HEK293 (cell line): ENCODE data around the gene ALOX12B.

Experiments
- CTCF ChIA-PET: fragments of 350-600 bp; formaldehyde crosslinking; extraction: SDS; loops from one replicate; lab custom pipeline; 2021; ENCODE audit warnings: antibody characterized with exemption; lab: Yijun Ruan, JAX
- POLR2A ChIA-PET: fragments of 300-600 bp; formaldehyde crosslinking; extraction: SDS; loops from one replicate; lab custom pipeline; 2020; ENCODE audit warnings: antibody characterized with exemption, inconsistent platforms; lab: Yijun Ruan, JAX
- H3K27ac ChIP-seq: fragments of 200-500 bp; sonication (Bioruptor generic); 2 replicates; pipeline ENCODE4 v1.5.1; 2014; ENCODE audit warnings: low read depth, low read length, control low read depth, inconsistent platforms; ENCODE audit errors: extremely low read depth
- H3K36me3 ChIP-seq, 2 experiments: fragments of 200-500 bp in 1 of 2; sonication (Bioruptor generic) in 1 of 2; 1 replicate in 1 of 2; 2 replicates in 1 of 2; pipeline ENCODE4 v1.5.1; 2014 to 2017; ENCODE audit warnings: inconsistent platforms in 2 of 2, low read length in 2 of 2; ENCODE audit not compliant: control insufficient read depth in 2 of 2, insufficient read depth in 1 of 2
- H3K4me1 ChIP-seq: fragments of 200-500 bp; sonication (Bioruptor generic); 2 replicates; pipeline ENCODE4 v1.5.1; 2014; ENCODE audit warnings: mild to moderate bottlenecking, low read length, inconsistent platforms; ENCODE audit not compliant: control insufficient read depth, insufficient read depth
- H3K4me3 ChIP-seq: 2 replicates; pipeline ENCODE4 v1.5.1; 2011; ENCODE audit warnings: low read depth, mild to moderate bottlenecking, control low read depth, low read length, moderate library complexity
- H3K9me3 ChIP-seq: fragments of 200-500 bp; sonication (Bioruptor generic); 2 replicates; pipeline ENCODE4 v1.5.1; 2014; ENCODE audit warnings: low read depth, low read length, inconsistent platforms; ENCODE audit not compliant: control insufficient read depth, insufficient read depth
- ATF2 ChIP-seq: fragments of 450-650 bp; formaldehyde crosslinking; IDR thresholded peaks from 2 replicates; pipeline ENCODE4 v1.5.1; 2016; ENCODE audit warnings: missing biosample characterization, missing genetic modification characterization, low read depth
- CTCF ChIP-seq: fragments of 450-650 bp; formaldehyde crosslinking; IDR thresholded peaks from 2 replicates; pipeline ENCODE4 v1.5.1; 2016; ENCODE audit warnings: missing biosample characterization, missing genetic modification characterization
- PRDM10 ChIP-seq: fragments of 450-650 bp; formaldehyde crosslinking; IDR thresholded peaks from 2 replicates; pipeline ENCODE4 v1.5.1; 2016; ENCODE audit warnings: missing biosample characterization, missing genetic modification characterization
- PRDM4 ChIP-seq: fragments of 450-650 bp; formaldehyde crosslinking; IDR thresholded peaks from 2 replicates; pipeline ENCODE4 v1.5.1; 2017; ENCODE audit warnings: missing biosample characterization, missing genetic modification characterization
- REST ChIP-seq: fragments of 450-650 bp; formaldehyde crosslinking; IDR thresholded peaks from 2 replicates; pipeline ENCODE4 v1.5.1; 2016; ENCODE audit warnings: missing biosample characterization, missing genetic modification characterization
- SP7 ChIP-seq: fragments of 450-650 bp; formaldehyde crosslinking; IDR thresholded peaks from 2 replicates; pipeline ENCODE4 v1.5.1; 2016; ENCODE audit warnings: missing biosample characterization, missing genetic modification characterization
- ZBTB17 ChIP-seq: fragments of 450-650 bp; formaldehyde crosslinking; IDR thresholded peaks from 2 replicates; pipeline ENCODE4 v1.5.1; 2016; ENCODE audit warnings: missing biosample characterization, missing genetic modification characterization
- ZFP3 ChIP-seq: fragments of 450-650 bp; formaldehyde crosslinking; IDR thresholded peaks from 2 replicates; pipeline ENCODE4 v1.5.1; 2016; ENCODE audit warnings: low read depth, missing biosample characterization, missing genetic modification characterization
- ZFP69B ChIP-seq: fragments of 450-650 bp; formaldehyde crosslinking; IDR thresholded peaks from 2 replicates; pipeline ENCODE4 v1.5.1; 2016; ENCODE audit warnings: missing biosample characterization, missing genetic modification characterization
- ZNF132 ChIP-seq: fragments of 450-650 bp; formaldehyde crosslinking; IDR thresholded peaks from 2 replicates; pipeline ENCODE4 v1.5.1; 2017; ENCODE audit warnings: missing biosample characterization, missing genetic modification characterization, borderline replicate concordance
- ZNF2 ChIP-seq: fragments of 450-650 bp; formaldehyde crosslinking; IDR thresholded peaks from 2 replicates; pipeline ENCODE4 v1.5.1; 2016; ENCODE audit warnings: missing biosample characterization, missing genetic modification characterization
- ZNF24 ChIP-seq: fragments of 450-650 bp; formaldehyde crosslinking; IDR thresholded peaks from 2 replicates; pipeline ENCODE4 v1.5.1; 2016; ENCODE audit warnings: missing biosample characterization, missing genetic modification characterization
- ZNF449 ChIP-seq: fragments of 450-650 bp; formaldehyde crosslinking; IDR thresholded peaks from 2 replicates; pipeline ENCODE4 v1.5.1; 2017; ENCODE audit warnings: missing biosample characterization, mild to moderate bottlenecking, missing genetic modification characterization, moderate library complexity
- ZNF580 ChIP-seq: fragments of 450-650 bp; formaldehyde crosslinking; IDR thresholded peaks from 2 replicates; pipeline ENCODE4 v1.5.1; 2016; ENCODE audit warnings: missing biosample characterization, missing genetic modification characterization
- ZNF654 ChIP-seq: fragments of 450-650 bp; formaldehyde crosslinking; IDR thresholded peaks from 2 replicates; pipeline ENCODE4 v1.5.1; 2016; ENCODE audit warnings: low read depth, missing biosample characterization, missing genetic modification characterization
- ZSCAN30 ChIP-seq: fragments of 450-650 bp; IDR thresholded peaks from 2 replicates; pipeline ENCODE4 v1.5.1; 2018; ENCODE audit warnings: missing biosample characterization, mild to moderate bottlenecking, missing genetic modification characterization, moderate library complexity

Gene ALOX12B

GRCh38 chr17:8060274-8060673, 27.2 kb downstream of the ALOX12B start (continued):
- TF ChIP-seq REST (tag by site-specific recombination): peak; percentile 88

- H3K4me1 ChIP-seq: peaks cover 15% of the 10 kb centered on the region
- POLR2A ChIA-PET: interaction anchor here (1.5 kb wide), 1 partner anchor 151 kb away, joined by 4 read pairs; the partner anchor contains the start of gene AURKB
- TF ChIP-seq ZNF449 (tag by site-specific recombination): peak; percentile 52; the same call in 1 of the 2 replicates
- TF ChIP-seq ZNF132 (tag by site-specific recombination): no peak
- H3K27ac ChIP-seq: no peak overlapping the region
- no peaks in the 10 kb centered on the region for H3K36me3 ChIP-seq
- no peaks in the 10 kb centered on the region for H3K9me3 ChIP-seq
- CTCF ChIA-PET: interaction anchor here (0.6 to 7.9 kb wide), 32 partner anchors 11 to 836 kb away, joined by 3 to 214 read pairs (median 4); partner anchors contain the start of genes ALOXE3 and AURKB
- H3K4me3 ChIP-seq: no peak overlapping the region
These were observed 28.4 kb downstream of the ALOX12B start for GRCh38 chr17:8059131-8059530.

GRCh38 chr17:8057691-8058114, 29.8 kb downstream of the ALOX12B start:
- no peaks in the 10 kb centered on the region for H3K9me3 ChIP-seq
- H3K36me3 ChIP-seq: no peaks in the 10 kb centered on the region
- peaks cover 5% of the 10 kb centered on the region; the same call in 1 of the 2 replicates for H3K4me1 ChIP-seq
- ChIA-PET POLR2A (interaction anchor here (0.6 to 1.5 kb wide), 4 partner anchors 68 to 311 kb away, joined by 3 to 4 read pairs (median 4); no protein-coding TSS in a partner anchor), CTCF (interaction anchor here (0.5 to 7.9 kb wide), 77 partner anchors 8 to 1012 kb away, joined by 3 to 214 read pairs (median 5); partner anchors contain the start of genes ALOXE3, CNTROB, CYB5D1 and GUCY2D)
- H3K4me3 ChIP-seq: no peak overlapping the region
- no peak overlapping the region for H3K27ac ChIP-seq
- TF ChIP-seq ZNF24 (tag by site-specific recombination): peak; percentile 95
- no peak for TF ChIP-seq ZFP3 (tag by site-specific recombination)
- TF ChIP-seq ZNF580 (tag by site-specific recombination): no peak
- no peak for TF ChIP-seq ATF2
- peak; percentile 73; the same call in 1 of the 2 replicates for TF ChIP-seq ZSCAN30
- peak; percentile 98 for TF ChIP-seq ZNF654
- TF ChIP-seq ZNF2 (tag by site-specific recombination): peak; percentile 87
- 0 out of 2 replicates have a peak, but pooled peaks have one; percentile 16 for TF ChIP-seq SP7 (tag by site-specific recombination)
- TF ChIP-seq PRDM4 (tag by site-specific recombination): no peak
- TF ChIP-seq PRDM10 (tag by site-specific recombination): 0 out of 2 replicates have a peak, but pooled peaks have one; percentile 11
- TF ChIP-seq CTCF (tag by site-specific recombination): peak; percentile 73
- TF ChIP-seq ZFP69B: 0 out of 2 replicates have a peak, but pooled peaks have one; percentile 33
- TF ChIP-seq ZBTB17 (tag by site-specific recombination): peak; percentile 81
